ENCODE data around the gene KRTAP2-2. TPM values are rescaled to one million over a fixed set of nuclear protein-coding genes. Genes with fewer than 3 reads are reported as not detected.

KRTAP2-2 gene
- total and polyA plus RNA-seq, 2 of the 8 experiments (the other 6 are each of a cell fraction or from before 2014, with no cell fraction given), result not detected

DNA sequence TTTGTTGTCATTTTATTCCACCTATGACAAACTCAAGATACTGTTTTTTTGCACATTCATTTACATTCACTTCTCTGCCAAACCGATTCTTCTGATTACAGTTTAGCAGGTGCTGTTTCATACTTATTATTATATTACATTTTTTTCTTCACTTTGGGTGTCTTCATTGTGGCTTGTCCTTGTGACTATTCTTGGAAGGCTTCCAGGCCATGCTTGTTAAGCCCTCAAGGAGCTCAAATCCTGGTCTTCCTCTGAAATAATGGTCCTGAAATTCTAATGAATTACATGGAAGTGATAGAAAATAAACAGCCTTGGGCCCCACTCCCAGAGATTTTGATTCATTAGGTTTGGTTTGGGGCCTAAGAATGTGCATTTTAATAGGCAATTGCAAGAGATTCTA, 9.3 kb upstream of the KRTAP2-2 start:
- no peak overlapping the region for H2BK5ac ChIP-seq (ENCODE audit: low read depth, low read length)
- H3K79me2 ChIP-seq (ENCODE audit: control insufficient read depth in 1 of 2, insufficient read depth in 2 of 2, low read length in 2 of 2), result no peaks in the 10 kb centered on the region
- 96% methylated on average over 1 of the region's 1 CpG; no CpG with 5 or more reads in 1 of the 2 experiments for WGBS, 2 experiments (ENCODE audit: extremely low coverage in 1 of 2, insufficient coverage in 1 of 2, insufficient read length in 1 of 2, insufficient replicate concordance in 2 of 2, low coverage in 1 of 2, low lambda C conversion rate in 2 of 2, missing lambda C conversion rate in 1 of 2)
- no peaks in the 10 kb centered on the region for H3K4me1 ChIP-seq (replicated peaks in 1 of 4; ENCODE audit: control insufficient read depth in 3 of 4, insufficient read depth in 4 of 4, low read length in 3 of 4)
- H3K4ac ChIP-seq (replicated peaks; ENCODE audit: insufficient read length, low read depth, low read length), result no peak overlapping the region
- no peak overlapping the region for H3K4me2 ChIP-seq (ENCODE audit: insufficient read depth in 1 of 2, low read depth in 2 of 2, low read length in 2 of 2)
- H3K23me2 ChIP-seq (ENCODE audit: low read depth, low read length), result no peaks in the 10 kb centered on the region
- H3K27me3 ChIP-seq (replicated peaks in 1 of 4; ENCODE audit: control insufficient read depth in 3 of 4, extremely low read depth in 1 of 4, insufficient read depth in 3 of 4, low read length in 3 of 4), result no peaks in the 10 kb centered on the region
- no peak overlapping the region for H3K4me3 ChIP-seq (ENCODE audit: extremely low read depth in 1 of 4, insufficient read depth in 2 of 4, low read depth in 3 of 4, low read length in 4 of 4)
- H2AFZ ChIP-seq (ENCODE audit: low read length), result no peak overlapping the region
- H3K18ac ChIP-seq (ENCODE audit: extremely low read depth, low read length), result no peak overlapping the region
- no peak overlapping the region for H3K23ac ChIP-seq (ENCODE audit: insufficient read length)
- H3K9me3 ChIP-seq (ENCODE audit: insufficient read depth in 2 of 2, low read depth in 1 of 2, low read length in 1 of 2), result no peaks in the 10 kb centered on the region
- no peaks in the 10 kb centered on the region for H4K20me1 ChIP-seq (replicated peaks in 1 of 2; ENCODE audit: control insufficient read depth in 1 of 2, insufficient read depth in 2 of 2, low read length in 2 of 2)
- H4K8ac ChIP-seq (ENCODE audit: extremely low read depth, insufficient read depth, low read length), result no peak overlapping the region
- DNase-seq (ENCODE audit: low read depth in 1 of 2, low spot score in 2 of 2) (no peak), FAIRE-seq (no peak)
- CTCF ChIA-PET (ENCODE audit: partially characterized antibody), result interaction anchor here (1.4 kb wide), 1 partner anchor 584 kb away, joined by 3 read pairs; no protein-coding TSS in a partner anchor
- H3K56ac ChIP-seq (replicated peaks; ENCODE audit: insufficient read length, low read depth, low read length), result no peak overlapping the region
- H3K36me3 ChIP-seq (ENCODE audit: control insufficient read depth in 2 of 4, insufficient read depth in 4 of 4, low read length in 3 of 4), result no peaks in the 10 kb centered on the region
- H2BK15ac ChIP-seq (ENCODE audit: low read length), result no peak overlapping the region
- no peak overlapping the region for H2AK5ac ChIP-seq (ENCODE audit: low read depth, low read length)
- no peak overlapping the region for H4K91ac ChIP-seq (replicated peaks; ENCODE audit: insufficient read length, low read length)
- H3K79me1 ChIP-seq (ENCODE audit: low read depth, low read length), result no peaks in the 10 kb centered on the region
- POLR2A ChIA-PET (ENCODE audit: partially characterized antibody), result no interaction called here
- H2BK120ac ChIP-seq (replicated peaks; ENCODE audit: low read depth, low read length), result no peak overlapping the region
- no peak overlapping the region for H3K27ac ChIP-seq (ENCODE audit: low read depth, low read length)
- no peak overlapping the region for H3K14ac ChIP-seq (ENCODE audit: insufficient read length)
- no peak overlapping the region for H3K9ac ChIP-seq (replicated peaks in 1 of 4; ENCODE audit: extremely low read depth in 1 of 4, low read depth in 3 of 4, low read length in 3 of 4)
- H4K5ac ChIP-seq (ENCODE audit: insufficient read length, low read depth, low read length), result no peak overlapping the region
- H2BK12ac ChIP-seq (ENCODE audit: low read depth, low read length), result no peak overlapping the region
- no peak overlapping the region for H2BK20ac ChIP-seq (ENCODE audit: low read length)
- no peak for TF ChIP-seq SP1 (IDR thresholded peaks at IDR 0.05; ENCODE audit: low read depth, low read length)
- TF ChIP-seq BACH1 (IDR thresholded peaks at IDR 0.05; ENCODE audit: low read length), result no peak

All from H1 (cell line).